Measurements from ENCODE around the gene NAV2.
A peak's percentile ranks its signal among the peaks of the same experiment; 100 is the strongest.
"Not testable (repeated sequence)": the region's sequence is repeated elsewhere in the genome, so short reads cannot be mapped to it uniquely, and the experiment has no call there.

Gene NAV2

DNA sequence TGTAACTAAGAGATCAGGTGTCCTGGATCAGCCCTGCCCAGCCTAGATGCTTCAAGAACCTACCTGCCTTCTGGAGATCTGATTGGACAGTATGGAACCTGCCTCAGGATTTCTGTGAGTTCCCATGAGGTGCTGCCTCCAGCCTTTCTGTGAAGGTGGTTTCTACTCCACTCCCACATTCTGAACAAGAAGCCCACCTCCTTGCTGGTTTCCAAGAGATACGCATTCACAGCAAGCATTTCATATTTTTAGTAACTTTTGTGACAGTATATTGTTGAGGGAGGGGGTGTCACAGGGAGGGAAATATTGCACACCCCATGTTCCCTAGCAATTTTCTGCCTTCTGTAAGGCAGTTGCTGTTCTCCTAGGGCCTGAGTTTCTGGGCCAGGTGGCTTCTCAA lies 204.4 kb downstream of the NAV2 start:
- DNase-seq = no peak
- in situ Hi-C loops (cut with HindIII; ENCODE audit: low pct_ligation_motif_present, low pct_unique_long_range_greater_than_20kb, low sequenced_read_pairs) = no loop called here

GRCh38 chr11:19918302-19919049 lies 205.8 kb downstream of the NAV2 start:
- in situ Hi-C loops (cut with HindIII; ENCODE audit: low pct_ligation_motif_present, low pct_unique_long_range_greater_than_20kb, low sequenced_read_pairs) = no loop called here
- DNase-seq = no peak

DNA sequence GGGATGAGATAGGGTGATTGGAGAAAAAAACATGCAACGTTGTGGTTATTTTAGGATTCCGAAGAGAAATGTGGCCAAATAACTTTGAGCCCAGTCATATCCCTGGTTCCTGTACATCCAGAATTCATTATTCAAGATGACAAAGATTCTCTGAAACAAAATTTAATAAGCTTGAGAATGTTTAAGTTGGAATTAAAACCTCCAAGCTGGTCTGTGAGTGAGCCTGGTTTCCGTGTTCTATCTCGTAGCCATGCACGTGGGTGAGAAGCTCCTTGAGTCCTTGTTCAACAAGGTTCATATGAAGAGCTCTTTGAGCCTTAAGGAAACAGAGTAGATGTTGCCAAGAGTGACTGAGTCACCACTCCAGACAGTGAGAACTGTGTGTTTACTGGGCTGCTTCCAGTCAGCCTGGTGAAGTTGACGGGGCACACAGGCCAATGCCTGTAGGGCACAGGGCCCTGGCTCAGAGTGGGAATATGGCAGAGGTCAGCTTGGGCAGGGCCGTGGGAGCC lies 206.5 kb downstream of the NAV2 start:
- in situ Hi-C loops (cut with HindIII; ENCODE audit: low pct_ligation_motif_present, low pct_unique_long_range_greater_than_20kb, low sequenced_read_pairs) = no loop called here
- DNase-seq = peak; percentile 89

DNA sequence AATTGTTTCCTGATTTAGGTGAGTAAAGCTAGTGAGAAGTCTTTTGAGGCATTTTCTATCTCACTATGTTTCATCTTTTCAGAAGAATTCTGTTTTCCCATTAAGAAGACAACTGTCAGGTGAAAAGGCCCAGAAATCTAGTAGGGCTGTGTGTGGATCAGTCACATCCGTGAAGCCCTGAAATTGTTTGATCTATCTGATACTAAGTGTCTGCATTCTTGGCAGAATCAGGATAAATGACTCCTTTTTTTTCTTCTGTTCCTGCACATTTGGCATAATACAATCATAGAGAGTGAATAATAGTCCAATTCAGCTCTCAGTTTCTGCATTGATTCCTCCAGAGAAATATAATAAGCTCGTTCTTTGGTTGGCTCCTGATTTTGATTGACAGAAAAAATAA lies 208.3 kb downstream of the NAV2 start:
- no peak for DNase-seq
- in situ Hi-C loops (cut with HindIII; ENCODE audit: low pct_ligation_motif_present, low pct_unique_long_range_greater_than_20kb, low sequenced_read_pairs) = no loop called here

- in situ Hi-C loops (cut with HindIII; ENCODE audit: low pct_ligation_motif_present, low pct_unique_long_range_greater_than_20kb, low sequenced_read_pairs) = no loop called here
- no peak for DNase-seq
These were observed 209.5 kb downstream of the NAV2 start for GRCh38 chr11:19921976-19922688.

DNA sequence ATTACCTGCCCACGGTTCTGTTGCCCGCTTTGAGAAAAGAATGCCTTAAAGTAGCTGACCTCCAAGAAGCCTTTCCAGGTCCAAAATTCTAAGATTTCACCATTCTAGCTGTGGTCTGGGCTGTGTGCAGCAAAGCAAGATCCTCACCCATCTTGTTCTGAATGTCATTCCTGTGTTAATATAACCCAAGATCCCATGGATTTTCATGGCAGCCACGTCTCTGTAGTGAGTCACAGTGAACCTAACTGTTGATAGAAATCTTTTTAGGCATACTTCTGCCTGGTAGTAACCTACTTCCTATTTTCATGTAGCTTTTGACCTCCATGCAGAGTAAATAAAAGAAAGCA lies 210.0 kb downstream of the NAV2 start:
- no peak for DNase-seq
- in situ Hi-C loops (cut with HindIII; ENCODE audit: low pct_ligation_motif_present, low pct_unique_long_range_greater_than_20kb, low sequenced_read_pairs) = no loop called here

- DNase-seq = no peak
- in situ Hi-C loops (cut with HindIII; ENCODE audit: low pct_ligation_motif_present, low pct_unique_long_range_greater_than_20kb, low sequenced_read_pairs) = no loop called here
These were observed 211.0 kb downstream of the NAV2 start for GRCh38 chr11:19923626-19924025.

- DNase-seq = no peak
- in situ Hi-C loops (cut with HindIII; ENCODE audit: low pct_ligation_motif_present, low pct_unique_long_range_greater_than_20kb, low sequenced_read_pairs) = no loop called here
These were observed 211.7 kb downstream of the NAV2 start for GRCh38 chr11:19924311-19924710.

- DNase-seq = no peak
- in situ Hi-C loops (cut with HindIII; ENCODE audit: low pct_ligation_motif_present, low pct_unique_long_range_greater_than_20kb, low sequenced_read_pairs) = no loop called here
These were observed 212.1 kb downstream of the NAV2 start for GRCh38 chr11:19924716-19925115.

GRCh38 chr11:19927403-19927802 lies 214.8 kb downstream of the NAV2 start:
- in situ Hi-C loops (cut with HindIII; ENCODE audit: low pct_ligation_motif_present, low pct_unique_long_range_greater_than_20kb, low sequenced_read_pairs); DNase-seq: not testable (repeated sequence)

DNA sequence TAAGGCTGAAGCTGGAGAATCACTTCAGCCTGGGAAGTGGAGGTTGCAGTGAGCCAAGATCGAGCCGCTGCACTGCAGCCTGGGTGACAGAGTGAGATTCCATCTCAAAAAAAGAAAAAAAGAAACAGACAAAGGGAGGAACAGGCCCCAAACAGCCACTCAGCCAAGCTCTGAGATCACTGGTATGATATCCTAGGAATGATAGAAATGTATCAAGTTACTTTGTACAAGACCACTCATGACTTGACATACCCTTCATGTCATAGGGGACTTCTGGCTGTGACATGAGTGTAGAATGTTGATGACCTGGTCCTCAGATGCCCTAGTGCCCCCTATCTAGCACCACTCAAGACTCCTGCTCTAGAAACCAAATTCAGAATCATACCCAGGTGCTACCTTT lies 216.5 kb downstream of the NAV2 start:
- DNase-seq = peak; percentile 25
- in situ Hi-C loops (cut with HindIII; ENCODE audit: low pct_ligation_motif_present, low pct_unique_long_range_greater_than_20kb, low sequenced_read_pairs) = no loop called here

- peak; percentile 41 for DNase-seq
- in situ Hi-C loops (cut with HindIII; ENCODE audit: low pct_ligation_motif_present, low pct_unique_long_range_greater_than_20kb, low sequenced_read_pairs) = no loop called here
These were observed 217.0 kb downstream of the NAV2 start for GRCh38 chr11:19929655-19930054.

DNA sequence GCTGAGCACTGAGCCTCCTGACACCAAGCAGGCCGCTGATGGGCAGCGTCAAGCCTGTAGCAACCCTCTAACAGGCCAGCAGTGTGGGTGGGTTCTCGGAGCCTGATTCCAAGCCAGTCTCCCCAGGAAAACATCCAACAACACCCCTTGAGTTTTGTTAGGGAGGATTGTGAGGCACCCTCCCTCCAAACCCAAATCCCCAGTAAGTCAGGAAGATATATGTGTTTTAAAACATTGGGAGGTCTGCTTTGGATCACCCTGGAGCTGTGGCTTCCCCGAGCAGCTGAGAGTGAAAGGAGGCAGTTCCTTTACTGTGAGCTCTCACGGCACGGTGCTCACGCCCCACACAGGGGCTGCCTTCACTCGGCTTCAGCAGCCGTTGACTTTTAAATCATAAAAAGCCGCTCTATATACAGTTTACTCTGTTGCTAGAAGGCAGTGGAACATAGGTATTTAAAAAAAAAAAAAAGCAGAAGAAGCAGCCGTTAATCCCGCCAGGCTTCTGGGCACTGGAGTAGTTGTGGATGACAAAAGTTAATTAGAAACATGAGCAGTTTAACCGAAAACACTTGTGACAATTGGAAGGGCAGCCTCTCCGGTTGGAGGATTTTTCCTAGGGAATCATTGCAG lies 218.6 kb downstream of the NAV2 start:
- DNase-seq = no peak
- in situ Hi-C loops (cut with HindIII; ENCODE audit: low pct_ligation_motif_present, low pct_unique_long_range_greater_than_20kb, low sequenced_read_pairs) = no loop called here

GRCh38 chr11:19931771-19932369 lies 219.2 kb downstream of the NAV2 start:
- DNase-seq = no peak
- in situ Hi-C loops (cut with HindIII; ENCODE audit: low pct_ligation_motif_present, low pct_unique_long_range_greater_than_20kb, low sequenced_read_pairs) = no loop called here

- in situ Hi-C loops (cut with HindIII; ENCODE audit: low pct_ligation_motif_present, low pct_unique_long_range_greater_than_20kb, low sequenced_read_pairs) = no loop called here
- no peak for DNase-seq
These were observed 220.6 kb downstream of the NAV2 start for GRCh38 chr11:19933132-19933735.

- in situ Hi-C loops (cut with HindIII; ENCODE audit: low pct_ligation_motif_present, low pct_unique_long_range_greater_than_20kb, low sequenced_read_pairs) = no loop called here
- no peak for DNase-seq
These were observed 221.3 kb downstream of the NAV2 start for GRCh38 chr11:19933801-19934488.

- in situ Hi-C loops (cut with HindIII; ENCODE audit: low pct_ligation_motif_present, low pct_unique_long_range_greater_than_20kb, low sequenced_read_pairs) = no loop called here
- no peak for DNase-seq
These were observed 222.2 kb downstream of the NAV2 start for GRCh38 chr11:19934828-19935259.

- in situ Hi-C loops (cut with HindIII; ENCODE audit: low pct_ligation_motif_present, low pct_unique_long_range_greater_than_20kb, low sequenced_read_pairs) = no loop called here
- no peak for DNase-seq
These were observed 222.9 kb downstream of the NAV2 start for GRCh38 chr11:19935507-19935906.

All from ACHN (cell line).